Loucy (cell line): ENCODE results near the gene SDF2L1.

Experiments used
- CTCF ChIP-seq: fragments of 200-600 bp; sonication (generic); conservative IDR thresholded peaks from 2 replicates; pipeline ENCODE4 v1.5.1; 2014; ENCODE audit warnings: mild to moderate bottlenecking, antibody characterized with exemption, low read length
- EZH2phosphoT487 ChIP-seq: fragments of 200-600 bp; IDR thresholded peaks from 2 replicates; pipeline ENCODE4 v1.6.1; 2018; ENCODE audit warnings: antibody characterized with exemption, mild to moderate bottlenecking, moderate library complexity, borderline replicate concordance

DNA sequence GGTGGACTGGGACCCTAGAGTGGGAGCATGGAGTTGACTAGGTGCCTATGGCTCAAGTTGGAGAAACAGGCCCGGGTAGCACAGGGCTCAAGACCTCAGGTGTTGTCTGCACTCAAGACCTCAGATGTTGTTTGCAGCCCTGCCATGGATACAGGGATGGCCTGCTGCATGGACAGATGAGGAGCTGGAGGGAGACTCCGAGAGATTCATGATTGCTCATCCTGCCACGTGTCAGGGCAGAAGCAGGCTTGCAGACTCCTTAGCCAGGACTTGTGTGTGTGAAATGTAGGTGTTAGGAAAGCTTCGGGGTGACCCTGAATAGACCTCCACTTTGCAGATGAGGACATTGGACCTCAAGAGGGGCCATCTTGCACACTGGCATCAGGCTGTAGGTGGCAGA lies 8.6 kb upstream of the SDF2L1 start:
- no peak for TF ChIP-seq CTCF
- TF ChIP-seq EZH2phosphoT487 = no peak
